Neural progenitor cell (in vitro differentiated cells): ENCODE results near the gene GFY. TPM values are rescaled to one million over a fixed set of nuclear protein-coding genes. Genes with fewer than 3 reads are reported as not detected.

ENCODE experiments used
- DNase-seq: peaks from one replicate; pipeline ENCODE4 v3.0.0-alpha.2; 2016; ENCODE audit warnings: low spot score
- H2AFZ ChIP-seq: fragments of 200-600 bp; sonication (generic); replicated peaks from 2 replicates; pipeline ENCODE4 v1.6.1; 2016; ENCODE audit warnings: antibody characterized with exemption
- H3F3A ChIP-seq: fragments of 200-600 bp; sonication (generic); 2 replicates; pipeline ENCODE4 v1.6.1; 2016; ENCODE audit warnings: antibody characterized with exemption, low read depth
- H3K27ac ChIP-seq: fragments of 200-600 bp; sonication (generic); 2 replicates; pipeline ENCODE4 v1.5.1; 2016; ENCODE audit warnings: mild to moderate bottlenecking
- H3K27me3 ChIP-seq: fragments of 200-600 bp; sonication (generic); 2 replicates; pipeline ENCODE4 v1.6.1; 2016; ENCODE audit warnings: mild to moderate bottlenecking, moderate library complexity
- H3K36me3 ChIP-seq: fragments of 200-600 bp; sonication (generic); 2 replicates; pipeline ENCODE4 v1.5.1; 2016
- H3K4me1 ChIP-seq: fragments of 200-600 bp; sonication (generic); 2 replicates; pipeline ENCODE4 v1.6.1; 2016; ENCODE audit warnings: mixed run types
- H3K4me2 ChIP-seq: fragments of 200-600 bp; sonication (generic); 2 replicates; pipeline ENCODE4 v1.6.1; 2016
- H3K4me3 ChIP-seq: fragments of 200-600 bp; sonication (generic); 2 replicates; pipeline ENCODE4 v1.5.1; 2016
- H3K79me2 ChIP-seq: fragments of 200-600 bp; sonication (generic); 2 replicates; pipeline ENCODE4 v1.6.1; 2016; ENCODE audit warnings: low read depth
- H3K9ac ChIP-seq: fragments of 200-600 bp; sonication (generic); 2 replicates; pipeline ENCODE4 v1.6.1; 2016
- H3K9me3 ChIP-seq: fragments of 200-600 bp; sonication (generic); 2 replicates; pipeline ENCODE4 v1.5.1; 2016; ENCODE audit warnings: low read depth
- H4K20me1 ChIP-seq: fragments of 200-600 bp; sonication (generic); 2 replicates; pipeline ENCODE4 v1.6.1; 2016; ENCODE audit warnings: low read depth
- H3K27ac Mint-ChIP-seq: 3 replicates; pipeline ENCODE4 v1.8.0; 2021; ENCODE audit warnings: mixed read lengths
- H3K27me3 Mint-ChIP-seq: 2 replicates; pipeline ENCODE4 v1.8.0; 2022; ENCODE audit warnings: low read depth, mild to moderate bottlenecking, inconsistent platforms, moderate library complexity, mixed read lengths; ENCODE audit not compliant: insufficient read depth
- H3K36me3 Mint-ChIP-seq: 3 replicates; pipeline ENCODE4 v1.8.0; 2021; ENCODE audit warnings: mixed read lengths
- H3K4me1 Mint-ChIP-seq: 3 replicates; pipeline ENCODE4 v1.8.0; 2021; ENCODE audit warnings: mixed read lengths
- H3K4me3 Mint-ChIP-seq: 3 replicates; pipeline ENCODE4 v1.8.0; 2021; ENCODE audit warnings: mild to moderate bottlenecking, moderate library complexity, mixed read lengths
- H3K9me3 Mint-ChIP-seq: 3 replicates; pipeline ENCODE4 v1.8.0; 2020; ENCODE audit warnings: mixed read lengths
- EZH2 ChIP-seq: fragments of 200-600 bp; sonication (generic); IDR thresholded peaks from 2 replicates; pipeline ENCODE4 v1.6.1; 2017; ENCODE audit warnings: antibody characterized with exemption, mild to moderate bottlenecking, moderate library complexity
- EZH2phosphoT487 ChIP-seq: fragments of 200-600 bp; sonication (generic); IDR thresholded peaks from 2 replicates; pipeline ENCODE4 v1.6.1; 2017; ENCODE audit warnings: antibody characterized with exemption
- total RNA-seq: library from RNA; depleted of rRNA; stranded (reverse); fragments of >200 nt; gene quantifications from 2 replicates; pipeline ENCODE4 v1.2.3, GENCODE V29; 2015; ENCODE audit warnings: low replicate concordance
- TF ChIP-seq, protein P1 (sequence below): fragments of 200-600 bp; sonication (generic); IDR thresholded peaks from 2 replicates; pipeline ENCODE4 v1.5.1; 2017; ENCODE audit warnings: antibody characterized with exemption, mild to moderate bottlenecking

Gene GFY
- total RNA-seq, 1 donor from 2014 or later: not detected

- Histone ChIP-seq H3K4me2 (peak overlapping the region; percentile 36), H3K79me2 (no peaks in the 10 kb centered on the region), H2AFZ (peak overlapping the region; percentile 69), H3K36me3 (no peaks in the 10 kb centered on the region), H4K20me1 (no peaks in the 10 kb centered on the region), H3K4me1 (peaks cover 7% of the 10 kb centered on the region), H3F3A (peaks cover 30% of the 10 kb centered on the region), H3K9ac (no peak overlapping the region), H3K27ac (no peak overlapping the region), H3K9me3 (no peaks in the 10 kb centered on the region), H3K27me3 (peaks cover 14% of the 10 kb centered on the region), H3K4me3 (no peak overlapping the region)
- peak overlapping the region; percentile 94 for H3K27ac Mint-ChIP-seq
- H3K4me3 Mint-ChIP-seq: peak overlapping the region; percentile 73
- peaks cover 8% of the 10 kb centered on the region for H3K4me1 Mint-ChIP-seq
- H3K36me3 Mint-ChIP-seq: no peaks in the 10 kb centered on the region
- no peaks in the 10 kb centered on the region for H3K9me3 Mint-ChIP-seq
- TF ChIP-seq, protein P1, sequence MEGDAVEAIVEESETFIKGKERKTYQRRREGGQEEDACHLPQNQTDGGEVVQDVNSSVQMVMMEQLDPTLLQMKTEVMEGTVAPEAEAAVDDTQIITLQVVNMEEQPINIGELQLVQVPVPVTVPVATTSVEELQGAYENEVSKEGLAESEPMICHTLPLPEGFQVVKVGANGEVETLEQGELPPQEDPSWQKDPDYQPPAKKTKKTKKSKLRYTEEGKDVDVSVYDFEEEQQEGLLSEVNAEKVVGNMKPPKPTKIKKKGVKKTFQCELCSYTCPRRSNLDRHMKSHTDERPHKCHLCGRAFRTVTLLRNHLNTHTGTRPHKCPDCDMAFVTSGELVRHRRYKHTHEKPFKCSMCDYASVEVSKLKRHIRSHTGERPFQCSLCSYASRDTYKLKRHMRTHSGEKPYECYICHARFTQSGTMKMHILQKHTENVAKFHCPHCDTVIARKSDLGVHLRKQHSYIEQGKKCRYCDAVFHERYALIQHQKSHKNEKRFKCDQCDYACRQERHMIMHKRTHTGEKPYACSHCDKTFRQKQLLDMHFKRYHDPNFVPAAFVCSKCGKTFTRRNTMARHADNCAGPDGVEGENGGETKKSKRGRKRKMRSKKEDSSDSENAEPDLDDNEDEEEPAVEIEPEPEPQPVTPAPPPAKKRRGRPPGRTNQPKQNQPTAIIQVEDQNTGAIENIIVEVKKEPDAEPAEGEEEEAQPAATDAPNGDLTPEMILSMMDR: peak; percentile 69
- TF ChIP-seq EZH2phosphoT487: no peak
- TF ChIP-seq EZH2: no peak
- peaks cover 8% of the 10 kb centered on the region for H3K27me3 Mint-ChIP-seq
- peak; percentile 94 for DNase-seq
These were observed 51.0 kb downstream of the GFY start for GRCh38 chr19:49475995-49476880.

Other genes with a start within 250 kb of the GFY start
- gene SLC6A16, start 100.2 kb upstream of the GFY start, total RNA-seq: 2.9 and 5.0 TPM in 2 replicates
- gene CD37, start 90.0 kb upstream of the GFY start, total RNA-seq: not detected in 2 replicates
- gene TEAD2, start 63.0 kb upstream of the GFY start, total RNA-seq: 125 and 193 TPM in 2 replicates
- gene DKKL1, start 61.5 kb upstream of the GFY start, total RNA-seq: 3.0 and 5.6 TPM in 2 replicates
- 0.59 TPM in 1 of 2 replicates, not detected in the other for gene KASH5, start 37.1 kb upstream of the GFY start, total RNA-seq
- not detected in 2 replicates for gene PTH2, start 1.9 kb upstream of the GFY start, total RNA-seq
- 1.4 TPM in 2 replicates for gene SLC17A7, start 16.1 kb downstream of the GFY start, total RNA-seq
- 133 and 168 TPM in 2 replicates for gene PIH1D1, start 26.4 kb downstream of the GFY start, total RNA-seq
- 14.7 and 77.6 TPM in 2 replicates for gene ALDH16A1, start 27.8 kb downstream of the GFY start, total RNA-seq
- gene FLT3LG, start 48.8 kb downstream of the GFY start, total RNA-seq: 0.24 and 0.96 TPM in 2 replicates
- 2,053 and 3,348 TPM in 2 replicates for gene RPL13A, start 62.2 kb downstream of the GFY start, total RNA-seq
- gene RPS11, start 71.0 kb downstream of the GFY start, total RNA-seq: 5,448 and 6,772 TPM in 2 replicates
- gene FCGRT, start 87.3 kb downstream of the GFY start, total RNA-seq: 10.0 and 30.8 TPM in 2 replicates
- gene RCN3, start 102.6 kb downstream of the GFY start, total RNA-seq: 4.2 and 4.5 TPM in 2 replicates
- 26.2 and 68.3 TPM in 2 replicates for gene NOSIP, start 155.2 kb downstream of the GFY start, total RNA-seq
- 0.09 and 0.68 TPM in 2 replicates for gene PRRG2, start 155.9 kb downstream of the GFY start, total RNA-seq
- 3.2 and 9.0 TPM in 2 replicates for gene PRR12, start 165.8 kb downstream of the GFY start, total RNA-seq
- gene RRAS, start 214.8 kb downstream of the GFY start, total RNA-seq: 9.6 and 15.2 TPM in 2 replicates
- 8.7 and 27.5 TPM in 2 replicates for gene SCAF1, start 216.8 kb downstream of the GFY start, total RNA-seq
- 29.5 and 65.1 TPM in 2 replicates for gene IRF3, start 240.5 kb downstream of the GFY start, total RNA-seq
- gene BCL2L12, start 240.5 kb downstream of the GFY start, total RNA-seq: 6.1 and 41.8 TPM in 2 replicates